PC-3 (cell line): Measurements from ENCODE around the gene DLGAP1. TPM values are rescaled to one million over a fixed set of nuclear protein-coding genes. Genes with fewer than 3 reads are reported as not detected.

Experiments
- ATAC-seq: fragments of 200-7000 bp; cut with Tn5 transposase; 2 replicates; pipeline ENCODE4 v1.9.1; 2020; ENCODE audit warnings: mild to moderate bottlenecking, moderate library complexity
- BruUV-seq: library from RNA; stranded (reverse); fragments of 400-500 nt; replicated peaks from 2 replicates; lab custom pipeline; 2021; lab: Mats Ljungman, UMichigan
- CTCF ChIA-PET: fragments of 300-600 bp; sonication (Branson Sonifier 250); formaldehyde crosslinking; loops from one replicate; lab custom pipeline; 2022; ENCODE audit warnings: antibody characterized with exemption; lab: Charles Lee
- POLR2A ChIA-PET: fragments of 300-600 bp; sonication (Branson Sonifier 250); formaldehyde crosslinking; loops from one replicate; lab custom pipeline; 2022; ENCODE audit warnings: antibody characterized with exemption; ENCODE audit not compliant: unreplicated experiment; lab: Charles Lee
- DNase-seq: peaks from one replicate; pipeline ENCODE4 v3.0.0-alpha.2; 2015
- H2AFZ ChIP-seq: fragments of 300-600 bp; sonication (generic); 2 replicates; pipeline ENCODE4 v1.6.0; 2016; ENCODE audit warnings: antibody characterized with exemption, low read length
- H3F3A ChIP-seq: fragments of 300-600 bp; sonication (generic); one replicate; pipeline ENCODE4 v1.6.0; 2017; ENCODE audit warnings: antibody characterized with exemption, low read length, control low read depth, mild to moderate bottlenecking; ENCODE audit not compliant: unreplicated experiment
- H3K27ac ChIP-seq: fragments of 300-600 bp; sonication (generic); 2 replicates; pipeline ENCODE4 v1.5.1; 2016; ENCODE audit warnings: mild to moderate bottlenecking, low read length
- H3K27me3 ChIP-seq: fragments of 300-600 bp; sonication (generic); 2 replicates; pipeline ENCODE4 v1.6.1; 2016; ENCODE audit warnings: low read length, mixed read lengths
- H3K36me3 ChIP-seq: fragments of 300-600 bp; sonication (generic); 2 replicates; pipeline ENCODE4 v1.6.1; 2016; ENCODE audit warnings: low read depth, mixed run types, low read length, mixed read lengths
- H3K4me1 ChIP-seq: fragments of 300-600 bp; sonication (generic); 2 replicates; pipeline ENCODE4 v1.5.1; 2016; ENCODE audit warnings: low read length; ENCODE audit not compliant: insufficient read depth
- H3K4me2 ChIP-seq: fragments of 300-600 bp; sonication (generic); 2 replicates; pipeline ENCODE4 v1.6.0; 2016; ENCODE audit warnings: low read length
- H3K4me3 ChIP-seq: fragments of 300-600 bp; sonication (generic); 2 replicates; pipeline ENCODE4 v1.5.1; 2016; ENCODE audit warnings: mild to moderate bottlenecking, low read length, mixed read lengths
- H3K79me2 ChIP-seq: fragments of 300-600 bp; sonication (generic); 2 replicates; pipeline ENCODE4 v1.6.1; 2017; ENCODE audit warnings: low read length, mixed read lengths
- H3K9ac ChIP-seq: fragments of 300-600 bp; sonication (generic); 2 replicates; pipeline ENCODE4 v1.6.0; 2016; ENCODE audit warnings: mild to moderate bottlenecking, low read length
- H3K9me2 ChIP-seq: fragments of 300-600 bp; sonication (generic); replicated peaks from 2 replicates; pipeline ENCODE4 v1.6.1; 2016; ENCODE audit warnings: mixed run types, low read length, mixed read lengths
- H3K9me3 ChIP-seq: fragments of 300-600 bp; sonication (generic); 2 replicates; pipeline ENCODE4 v1.6.1; 2016; ENCODE audit warnings: low read length, mixed read lengths
- H4K20me1 ChIP-seq: fragments of 300-600 bp; sonication (generic); 2 replicates; pipeline ENCODE4 v1.6.1; 2016; ENCODE audit warnings: low read length, mixed read lengths
- CTCF ChIP-seq: fragments of 300-600 bp; sonication (generic); conservative IDR thresholded peaks from 2 replicates; pipeline ENCODE4 v1.5.1; 2017; ENCODE audit warnings: antibody characterized with exemption, low read depth, mild to moderate bottlenecking, low read length
- EZH2 ChIP-seq: fragments of 300-600 bp; sonication (generic); IDR thresholded peaks from one replicate; pipeline ENCODE4 v1.6.1; 2017; ENCODE audit warnings: antibody characterized with exemption, mild to moderate bottlenecking, low read length; ENCODE audit not compliant: unreplicated experiment
- EZH2phosphoT487 ChIP-seq: fragments of 300-600 bp; sonication (generic); IDR thresholded peaks from 2 replicates; pipeline ENCODE4 v1.6.1; 2018; ENCODE audit warnings: mild to moderate bottlenecking, antibody characterized with exemption, low read length, borderline replicate concordance
- intact Hi-C: fragments of 100-400 bp; cut with micrococcal nuclease; formaldehyde crosslinking; loops from 2 replicates; pipeline ENCODE4 v1.9.0; 2023
- total RNA-seq: library from RNA; depleted of rRNA; stranded (reverse); fragments of >200 nt; gene quantifications from 2 replicates; pipeline ENCODE4 v1.2.3, GENCODE V29; 2014

Gene DLGAP1
- total RNA-seq, 1 experiment from 2014 or later = not detected

- POLR2A ChIA-PET = interaction anchor here (0.6 kb wide), 1 partner anchor 70 kb away, joined by 3 read pairs; no protein-coding TSS in a partner anchor
- no peaks in the 10 kb centered on the region for H3K9me3 ChIP-seq
- no peak overlapping the region for H2AFZ ChIP-seq
- intact Hi-C loops = no loop called here
- no peaks in the 10 kb centered on the region for H3K79me2 ChIP-seq
- no peaks in the 10 kb centered on the region for H4K20me1 ChIP-seq
- ATAC-seq (no peak), DNase-seq (no peak)
- BruUV-seq = no TSS peak
- H3K9ac ChIP-seq = no peak overlapping the region
- H3K4me2 ChIP-seq = no peak overlapping the region
- no peak overlapping the region for H3K27ac ChIP-seq
- H3K9me2 ChIP-seq = no peaks in the 10 kb centered on the region
- H3F3A ChIP-seq = no peaks in the 10 kb centered on the region
- H3K4me3 ChIP-seq = no peak overlapping the region
- CTCF ChIA-PET = no interaction called here
- no peak for TF ChIP-seq EZH2
- no peak for TF ChIP-seq EZH2phosphoT487
- TF ChIP-seq CTCF = no peak
- H3K27me3 ChIP-seq = peaks cover 20% of the 10 kb centered on the region
- H3K4me1 ChIP-seq = no peaks in the 10 kb centered on the region
- H3K36me3 ChIP-seq = no peaks in the 10 kb centered on the region
Measured at GRCh38 chr18:3912705-3913104, 542.4 kb downstream of the DLGAP1 start.

- Histone ChIP-seq H3K4me1 (no peaks in the 10 kb centered on the region), H3K4me3 (no peak overlapping the region), H3K9me2 (no peaks in the 10 kb centered on the region), H3F3A (no peaks in the 10 kb centered on the region), H3K27ac (no peak overlapping the region), H3K9me3 (no peaks in the 10 kb centered on the region), H4K20me1 (no peaks in the 10 kb centered on the region), H3K36me3 (no peaks in the 10 kb centered on the region), H3K79me2 (no peaks in the 10 kb centered on the region), H3K4me2 (no peak overlapping the region), H3K9ac (no peak overlapping the region), H3K27me3 (peaks cover 8% of the 10 kb centered on the region; the same call in 1 of the 2 replicates), H2AFZ (no peak overlapping the region)
- ChIA-PET CTCF (no interaction called here), POLR2A (no interaction called here)
- DNase-seq (no peak), ATAC-seq (no peak)
- intact Hi-C loops = no loop called here
- TF ChIP-seq CTCF (no peak), EZH2phosphoT487 (no peak), EZH2 (no peak)
- BruUV-seq = no TSS peak
Measured at GRCh38 chr18:3911413-3911812, 543.7 kb downstream of the DLGAP1 start.

GRCh38 chr18:3910512-3910911, 544.6 kb downstream of the DLGAP1 start:
- POLR2A ChIA-PET = no interaction called here
- no peaks in the 10 kb centered on the region for H3K4me1 ChIP-seq
- DNase-seq (no peak), ATAC-seq (no peak)
- H3K36me3 ChIP-seq = no peaks in the 10 kb centered on the region
- H3K79me2 ChIP-seq = no peaks in the 10 kb centered on the region
- H3K9me2 ChIP-seq = no peaks in the 10 kb centered on the region
- CTCF ChIA-PET = no interaction called here
- no peaks in the 10 kb centered on the region for H4K20me1 ChIP-seq
- no peak overlapping the region for H3K4me3 ChIP-seq
- H3K9me3 ChIP-seq = no peaks in the 10 kb centered on the region
- intact Hi-C loops = no loop called here
- H2AFZ ChIP-seq = no peak overlapping the region
- TF ChIP-seq CTCF (no peak), EZH2 (no peak), EZH2phosphoT487 (no peak)
- BruUV-seq = no TSS peak
- no peaks in the 10 kb centered on the region for H3F3A ChIP-seq
- H3K9ac ChIP-seq = no peak overlapping the region
- H3K27ac ChIP-seq = no peak overlapping the region
- no peak overlapping the region for H3K4me2 ChIP-seq
- H3K27me3 ChIP-seq = peaks cover under 1% of the 10 kb centered on the region; the same call in 1 of the 2 replicates
